Esophagus squamous epithelium (tissue), 5 donors: ENCODE data around the gene NFYA. TPM values are rescaled to one million over a fixed set of nuclear protein-coding genes. Genes with fewer than 3 reads are reported as not detected.

Experiments
- DNase-seq: peaks from one replicate; lab custom pipeline; 2025; lab: John Stamatoyannopoulos, UW
- H3K27ac ChIP-seq, 4 donors: fragments of 200-600 bp; sonication (generic); one replicate each; pipeline ENCODE4 v1.5.1; 2016 to 2019; ENCODE audit warnings: mild to moderate bottlenecking in 1 of 4
- H3K27me3 ChIP-seq, 4 donors: fragments of 200-600 bp; sonication (generic); 1 replicate in 3 of 4; 2 replicates in 1 of 4; pipeline versions ENCODE4 v1.5.1 to v1.6.0; 2017 to 2021; ENCODE audit warnings: antibody characterized with exemption in 1 of 4
- H3K36me3 ChIP-seq, 3 donors: fragments of 200-600 bp; sonication (generic); one replicate each; pipeline ENCODE4 v1.5.1; 2016 to 2019
- H3K4me1 ChIP-seq, 3 donors: fragments of 200-600 bp; sonication (generic); one replicate each; pipeline ENCODE4 v1.5.1; 2017 to 2019
- H3K4me3 ChIP-seq, 4 donors: fragments of 200-600 bp; sonication (generic); 1 replicate in 3 of 4; 2 replicates in 1 of 4; pipeline ENCODE4 v1.5.1; 2016 to 2019; ENCODE audit warnings: mild to moderate bottlenecking in 2 of 4, moderate library complexity in 1 of 4
- H3K9me3 ChIP-seq, 3 donors: fragments of 200-600 bp; sonication (generic); one replicate each; pipeline ENCODE4 v1.5.1; 2016 to 2019
- CTCF ChIP-seq, 6 experiments: fragments of 450-650 bp in 4 of 6; fragments of 200-600 bp in 2 of 6; sonication (generic) in 2 of 6; IDR thresholded peaks; one replicate each; pipeline ENCODE4 v1.5.1; 2016 to 2019; ENCODE audit warnings: antibody characterized with exemption in 6 of 6, mild to moderate bottlenecking in 4 of 6, moderate library complexity in 4 of 6
- POLR2A ChIP-seq, 4 donors: fragments of 450-650 bp; IDR thresholded peaks; one replicate each; pipeline ENCODE4 v1.6.1; 2017; ENCODE audit warnings: antibody characterized with exemption in 4 of 4, mild to moderate bottlenecking in 4 of 4, moderate library complexity in 3 of 4
- WGBS, 2 donors: methylation state at CpG; one replicate each; pipeline ENCODE4 v1.1.5; 2018; 5-methylcytosine and 5-hydroxymethylcytosine counted together
- intact Hi-C: fragments of 100-400 bp; cut with DNase I; formaldehyde crosslinking; loops from one replicate; pipeline ENCODE4 v1.15.0; 2022
- total RNA-seq, 4 donors: library from RNA; depleted of rRNA; stranded (reverse); fragments of >200 nt; gene quantifications; one replicate each; pipeline ENCODE4 v1.1.0, GENCODE V29; 2016
- donor health status: DM: yes; HTN: yes; CAD: no.

Gene NFYA
- total RNA-seq, 4 donors from 2014 or later = 9.0 to 16.4 (median 14.0) TPM

DNA sequence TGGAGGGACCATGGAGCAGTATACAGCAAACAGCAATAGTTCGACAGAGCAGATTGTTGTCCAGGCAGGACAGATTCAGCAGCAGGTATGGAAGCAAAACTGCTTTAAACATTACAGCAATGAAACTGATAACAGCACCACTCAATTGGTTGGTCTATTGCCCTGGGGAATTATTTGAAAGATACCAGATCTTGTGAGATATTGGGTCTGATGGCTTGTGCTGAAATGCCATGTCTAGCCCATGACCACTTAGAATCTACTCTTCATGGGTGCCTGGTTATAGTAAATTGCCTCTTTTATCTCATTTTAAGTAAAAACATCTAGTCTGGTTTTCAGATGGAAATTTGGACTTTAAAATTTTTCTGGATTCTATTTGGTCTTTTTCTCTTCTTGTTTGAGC is 6.3 kb downstream of the NFYA start:
- no peaks in the 10 kb centered on the region for H3K9me3 ChIP-seq
- WGBS, 2 donors = 90 to 100% methylated on average over 1 of the region's 1 CpG
- intact Hi-C loops = no loop called here
- no peak overlapping the region for H3K4me3 ChIP-seq
- peaks cover 0 to 48% (median 0%) of the 10 kb centered on the region in 3 donors for H3K36me3 ChIP-seq
- DNase-seq = no peak
- TF ChIP-seq POLR2A (IDR thresholded peaks at IDR 0.05) = no peak
- TF ChIP-seq CTCF (IDR thresholded peaks at IDR 0.05) = no peak
- H3K27me3 ChIP-seq = no peaks in the 10 kb centered on the region
- no peak overlapping the region for H3K27ac ChIP-seq
- H3K4me1 ChIP-seq = peaks cover 5 to 39% (median 11%) of the 10 kb centered on the region in 3 donors

DNA sequence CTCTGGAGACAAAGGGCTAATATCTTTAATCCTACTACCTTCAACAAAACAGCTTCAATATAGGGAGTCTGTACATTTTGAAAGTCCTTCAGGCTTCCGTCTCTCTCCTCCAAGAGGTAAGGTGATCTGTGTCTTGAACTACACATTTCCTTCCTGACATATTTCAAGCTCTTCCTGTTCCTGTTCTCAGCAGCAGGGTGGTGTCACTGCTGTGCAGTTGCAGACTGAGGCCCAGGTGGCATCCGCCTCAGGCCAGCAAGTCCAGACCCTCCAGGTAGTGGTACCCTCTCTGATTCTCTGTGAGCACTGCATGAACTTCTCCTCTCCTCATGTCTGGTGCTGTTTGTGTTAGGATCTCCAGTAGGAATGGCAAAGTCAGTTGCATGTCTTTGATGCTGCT is 7.8 kb downstream of the NFYA start:
- H3K27ac ChIP-seq = no peak overlapping the region

DNA sequence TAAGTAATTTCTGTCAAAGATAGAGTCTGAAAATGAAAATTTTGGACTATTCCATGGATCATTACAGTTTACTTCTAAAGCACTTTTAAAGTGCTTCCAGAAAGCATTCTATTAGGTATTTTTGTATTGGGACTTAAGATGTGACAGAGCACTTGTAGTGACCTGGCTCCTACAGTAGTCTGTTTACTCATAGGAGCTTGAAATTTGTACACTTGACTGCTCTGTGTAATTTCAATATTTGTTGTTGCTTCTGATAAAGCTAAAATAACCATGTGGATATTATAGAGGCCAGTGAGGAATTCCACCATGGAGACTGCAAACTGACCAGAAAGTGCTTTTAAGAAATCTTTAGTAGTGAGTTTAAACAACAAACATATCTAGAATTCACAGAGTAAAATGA is 10.3 kb downstream of the NFYA start:
- Histone ChIP-seq H3K27me3 (no peaks in the 10 kb centered on the region), H3K4me1 (no peaks in the 10 kb centered on the region), H3K4me3 (no peak overlapping the region), H3K36me3 (peaks cover 0 to 86% (median 3%) of the 10 kb centered on the region in 3 donors), H3K27ac (no peak overlapping the region), H3K9me3 (no peaks in the 10 kb centered on the region)
- TF ChIP-seq CTCF (IDR thresholded peaks at IDR 0.05) = no peak
- TF ChIP-seq POLR2A (IDR thresholded peaks at IDR 0.05) = no peak
- DNase-seq = no peak
- intact Hi-C loops = no loop called here

More for the DNA sequence above, 7.8 kb downstream of the NFYA start:
- H3K4me3 ChIP-seq = no peak overlapping the region
- TF ChIP-seq CTCF (IDR thresholded peaks at IDR 0.05) = no peak
- TF ChIP-seq POLR2A (IDR thresholded peaks at IDR 0.05) = no peak
- peaks cover 5 to 24% (median 7%) of the 10 kb centered on the region in 3 donors for H3K4me1 ChIP-seq
- no peaks in the 10 kb centered on the region for H3K9me3 ChIP-seq
- H3K36me3 ChIP-seq = peaks cover 0 to 63% (median 3%) of the 10 kb centered on the region in 3 donors
- WGBS, 2 donors = 78 to 92% methylated on average over 2 of the region's 2 CpGs
- intact Hi-C loops = no loop called here
- no peaks in the 10 kb centered on the region for H3K27me3 ChIP-seq
- DNase-seq = no peak

DNA sequence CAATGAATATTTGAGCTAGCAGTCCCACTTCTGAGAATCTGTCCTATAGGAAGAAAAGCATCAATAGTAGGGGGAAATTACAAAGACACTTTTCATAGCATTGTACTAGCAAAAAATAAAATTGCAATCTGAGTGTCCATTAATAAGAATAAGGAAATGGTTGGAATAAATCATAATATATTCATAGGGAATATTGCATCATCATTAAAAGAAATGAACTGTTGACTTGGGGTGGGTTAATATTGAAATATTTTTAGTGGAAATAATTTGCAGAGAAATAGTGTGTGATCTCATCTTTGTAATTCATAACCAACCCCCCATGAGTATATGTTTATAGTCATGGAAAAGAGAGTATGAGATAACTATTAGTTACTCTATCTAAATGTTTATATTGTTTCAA is 12.4 kb downstream of the NFYA start:
- H3K9me3 ChIP-seq = no peaks in the 10 kb centered on the region
- peaks cover 3 to 91% (median 8%) of the 10 kb centered on the region in 3 donors for H3K36me3 ChIP-seq
- H3K4me1 ChIP-seq = no peaks in the 10 kb centered on the region
- no peak overlapping the region for H3K4me3 ChIP-seq
- H3K27ac ChIP-seq = no peak overlapping the region
- TF ChIP-seq CTCF (IDR thresholded peaks at IDR 0.05) (no peak), POLR2A (IDR thresholded peaks at IDR 0.05) (no peak)
- H3K27me3 ChIP-seq = no peaks in the 10 kb centered on the region
- no peak for DNase-seq
- intact Hi-C loops = no loop called here

GRCh38 chr6:41088451-41088850 is 15.7 kb downstream of the NFYA start:
- Histone ChIP-seq H3K9me3 (no peaks in the 10 kb centered on the region), H3K36me3 (peaks cover 3 to 98% (median 24%) of the 10 kb centered on the region in 3 donors), H3K4me3 (no peak overlapping the region), H3K4me1 (no peaks in the 10 kb centered on the region), H3K27me3 (no peaks in the 10 kb centered on the region), H3K27ac (no peak overlapping the region)
- WGBS, 2 donors = 79 to 84% methylated on average over 4 of the region's 4 CpGs
- intact Hi-C loops = no loop called here
- DNase-seq = no peak
- TF ChIP-seq POLR2A (IDR thresholded peaks at IDR 0.05) = no peak
- TF ChIP-seq CTCF (IDR thresholded peaks at IDR 0.05) = no peak
